H1 (cell line): ENCODE measurements around the gene PLB1. TPM values are rescaled to one million over a fixed set of nuclear protein-coding genes. Genes with fewer than 3 reads are reported as not detected.

Experiments used
- JUN ChIP-seq: IDR thresholded peaks from 2 replicates; pipeline ENCODE4 v1.6.1; 2011; ENCODE audit warnings: low read depth, mild to moderate bottlenecking, improper control_type of control experiment, low read length
- TBP ChIP-seq: IDR thresholded peaks from 2 replicates; pipeline ENCODE4 v1.6.1; 2011; ENCODE audit warnings: low read depth, low read length, improper control_type of control experiment
- polyA plus RNA-seq, 7 experiments: library from polyadenylated mRNA; depleted of rRNA in 3 of 7; stranded (reverse) in 5 of 7; unstranded in 2 of 7; fragments of >200 nt in 5 of 7; fragments of 200-250 nt in 2 of 7; gene quantifications; 1 replicate in 5 of 7; 2 replicates in 1 of 7; 4 replicates in 1 of 7; pipeline versions ENCODE4 v1.2.1 to v1.2.3, GENCODE V29; 2011 to 2013; ENCODE audit warnings: missing spikeins in 2 of 7, mixed read lengths in 2 of 7
- total RNA-seq: library from RNA; stranded (reverse); fragmentation: NEBNext Ultra II Directional; extraction: Animal tissue kit (Norgen Biotek cat#: 25700); gene quantifications from 2 replicates; pipeline ENCODE4 v1.2.1, GENCODE V29; 2021

PLB1 gene
- total and polyA plus RNA-seq, 2 of the 8 experiments (the other 6 are each of a cell fraction or from before 2014, with no cell fraction given) = 0.20 to 0.36 TPM

DNA sequence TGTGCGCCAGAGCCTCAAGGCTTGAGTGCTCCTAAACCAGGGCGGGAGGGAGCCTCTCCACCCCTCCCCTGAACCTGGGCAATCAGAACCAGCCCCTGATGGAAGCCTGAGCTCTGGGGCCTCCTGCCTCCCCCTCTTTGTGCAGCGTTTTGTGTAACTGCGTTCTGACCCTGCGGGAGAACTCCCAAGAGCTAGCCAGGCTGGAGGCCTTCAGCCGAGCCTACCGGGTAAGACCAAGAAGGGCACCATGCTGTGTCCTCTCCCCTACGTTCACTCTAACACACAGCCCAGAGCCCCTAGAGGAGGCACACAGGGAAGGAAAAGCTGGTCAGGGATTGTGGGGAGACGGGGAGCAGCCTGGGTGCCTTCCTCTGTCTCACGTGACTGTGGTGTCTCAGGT is 108.0 kb downstream of the PLB1 start (continued):
- TF ChIP-seq JUN = no peak
- TF ChIP-seq TBP = no peak
- TF ChIP-seq, all 59 proteins: peak for 0
